HepG2 (cell line): ENCODE measurements around the gene LHFPL6. TPM values are rescaled to one million over a fixed set of nuclear protein-coding genes. Genes with fewer than 3 reads are reported as not detected.

ENCODE experiments used
- ATAC-seq: fragments of 200-7000 bp; cut with Tn5 transposase; 3 replicates; pipeline ENCODE4 v1.9.1; 2020; ENCODE audit warnings: mild to moderate bottlenecking, moderate library complexity
- BruUV-seq: library from RNA; stranded (reverse); fragments of 400-500 nt; replicated peaks from 2 replicates; lab custom pipeline; 2021; lab: Mats Ljungman, UMichigan
- CTCF ChIA-PET: fragments of 300-600 bp; formaldehyde crosslinking; extraction: SDS; loops from one replicate; lab custom pipeline; 2021; ENCODE audit warnings: low total read pairs, inconsistent platforms, low intra/inter-chr PET ratio; lab: Yijun Ruan, JAX
- POLR2A ChIA-PET: fragments of 350-600 bp; sonication (Branson Sonifier 250); formaldehyde crosslinking; loops from one replicate; lab custom pipeline; 2020; ENCODE audit warnings: antibody characterized with exemption, inconsistent platforms; lab: Yijun Ruan, JAX
- DNase-seq: peaks from one replicate; pipeline ENCODE4 v3.0.0-alpha.2; 2015; ENCODE audit warnings: low spot score
- FAIRE-seq: peaks from 3 replicates; lab custom pipeline; 2011; peaks lifted over from hg19 to GRCh38; lab: Jason Lieb, UNC
- H2AFZ ChIP-seq: one replicate; pipeline ENCODE4 v1.6.1; 2011; ENCODE audit warnings: low read length, inconsistent platforms
- H3K27ac ChIP-seq: fragments of 300-600 bp; 3 replicates; pipeline ENCODE4 v1.8.0; 2011; ENCODE audit warnings: mixed run types, mild to moderate bottlenecking, mixed read lengths, low read length, inconsistent platforms; ENCODE audit not compliant: insufficient read depth; ENCODE audit errors: extremely low read length
- H3K27me3 ChIP-seq, 2 experiments: fragments of 200-600 bp in 1 of 2; 2 replicates in 1 of 2; 3 replicates in 1 of 2; pipeline versions ENCODE4 v1.6.0 to v1.8.0; 2011; ENCODE audit warnings: low read length in 2 of 2, mild to moderate bottlenecking in 2 of 2, moderate library complexity in 2 of 2, inconsistent platforms in 1 of 2; ENCODE audit not compliant: insufficient read depth in 2 of 2, control insufficient read depth in 1 of 2
- H3K36me3 ChIP-seq, 2 experiments: fragments of 200-600 bp in 1 of 2; replicated peaks in 1 of 2; 2 replicates in 1 of 2; 3 replicates in 1 of 2; pipeline versions ENCODE4 v1.5.1 to v1.8.0; 2011; ENCODE audit warnings: low read length in 2 of 2, inconsistent platforms in 1 of 2; ENCODE audit not compliant: insufficient read depth in 2 of 2, control insufficient read depth in 1 of 2
- H3K4me1 ChIP-seq: 2 replicates; pipeline ENCODE4 v1.5.1; 2012; ENCODE audit warnings: low read length, inconsistent platforms; ENCODE audit not compliant: insufficient read depth
- H3K4me2 ChIP-seq: 2 replicates; pipeline ENCODE4 v1.6.0; 2011; ENCODE audit warnings: low read depth, low read length, inconsistent platforms
- H3K4me3 ChIP-seq, 3 experiments: fragments of 200-600 bp in 1 of 3; sonication (generic), shearing (Covaris generic) in 1 of 3; replicated peaks in 1 of 3; 2 replicates each; pipeline ENCODE4 v1.5.1; 2011 to 2016; ENCODE audit warnings: low read length in 3 of 3, inconsistent platforms in 2 of 3, low read depth in 2 of 3, mild to moderate bottlenecking in 2 of 3, control low read depth in 1 of 3, mixed read lengths in 1 of 3; ENCODE audit not compliant: insufficient read depth in 1 of 3
- H3K79me2 ChIP-seq: one replicate; pipeline ENCODE4 v1.6.1; 2011; ENCODE audit warnings: low read length, inconsistent platforms; ENCODE audit not compliant: insufficient read depth
- H3K9ac ChIP-seq: 2 replicates; pipeline ENCODE4 v1.6.0; 2011; ENCODE audit warnings: mild to moderate bottlenecking, low read depth, low read length, inconsistent platforms; ENCODE audit not compliant: insufficient read depth
- H3K9me3 ChIP-seq: 2 replicates; pipeline ENCODE4 v1.5.1; 2012; ENCODE audit warnings: mild to moderate bottlenecking, low read length
- H4K20me1 ChIP-seq: 2 replicates; pipeline ENCODE4 v1.6.0; 2011; ENCODE audit warnings: inconsistent platforms, mild to moderate bottlenecking, low read length, moderate library complexity; ENCODE audit not compliant: insufficient read depth
- ARID2 ChIP-seq: sonication (generic); formaldehyde crosslinking; IDR thresholded peaks from 2 replicates; pipeline ENCODE4 v1.8.1; 2022; ENCODE audit warnings: mild to moderate bottlenecking, missing genetic modification reagents, borderline replicate concordance
- CENPT ChIP-seq: sonication (generic); formaldehyde crosslinking; IDR thresholded peaks from 2 replicates; pipeline ENCODE4 v1.8.0; 2022; ENCODE audit warnings: low read depth, mild to moderate bottlenecking, moderate library complexity, missing genetic modification reagents
- DPF2 ChIP-seq: sonication (generic); formaldehyde crosslinking; IDR thresholded peaks from 2 replicates; pipeline ENCODE4 v1.4.0; 2020; ENCODE audit warnings: mild to moderate bottlenecking, low read depth, missing genetic modification reagents, borderline replicate concordance
- FOSL1 ChIP-seq: sonication (generic); formaldehyde crosslinking; IDR thresholded peaks from 2 replicates; pipeline ENCODE4 v1.9.0; 2021; ENCODE audit warnings: missing genetic modification reagents, borderline replicate concordance
- GZF1 ChIP-seq: sonication (generic); formaldehyde crosslinking; IDR thresholded peaks from 2 replicates; pipeline ENCODE4 v1.5.1; 2020; ENCODE audit warnings: mild to moderate bottlenecking, missing genetic modification reagents
- JARID2 ChIP-seq: sonication (generic); formaldehyde crosslinking; IDR thresholded peaks from 2 replicates; pipeline ENCODE4 v1.8.1; 2023; ENCODE audit warnings: missing genetic modification reagents, inconsistent platforms; ENCODE audit not compliant: insufficient replicate concordance
- POLR2AphosphoS2 ChIP-seq: IDR thresholded peaks from 2 replicates; pipeline ENCODE4 v1.6.1; 2011; ENCODE audit warnings: low read depth, low read length, improper control_type of control experiment
- RBFOX2 ChIP-seq: fragments of 200-400 bp; formaldehyde crosslinking; IDR thresholded peaks from 2 replicates; pipeline ENCODE4 v1.6.1; 2017; ENCODE audit warnings: low read depth, mild to moderate bottlenecking, low read length
- TCF7L2 ChIP-seq: IDR thresholded peaks from 2 replicates; pipeline ENCODE4 v1.6.1; 2011; ENCODE audit warnings: mild to moderate bottlenecking, low read depth, low read length, moderate library complexity
- ZNF83 ChIP-seq: sonication (generic); formaldehyde crosslinking; IDR thresholded peaks from 2 replicates; pipeline ENCODE4 v1.4.0; 2020; ENCODE audit warnings: missing genetic modification reagents, mild to moderate bottlenecking, borderline replicate concordance
- ZSCAN25 ChIP-seq: sonication (generic); formaldehyde crosslinking; IDR thresholded peaks from 2 replicates; pipeline ENCODE4 v1.8.0; 2022; ENCODE audit warnings: mild to moderate bottlenecking, missing genetic modification reagents
- whole genome bisulfite sequencing: methylation state at CpG from one replicate; pipeline ENCODE4 v1.1.6; 2017; ENCODE audit warnings: low lambda C conversion rate; 5-methylcytosine and 5-hydroxymethylcytosine counted together
- in situ Hi-C: cut with HindIII; loops from 2 replicates; pipeline ENCODE4 v1.10.0; 2017; ENCODE audit warnings: low pct_unique_long_range_greater_than_20kb; ENCODE audit not compliant: extremely low pct_ligation_motif_present
- intact Hi-C: fragments of 100-400 bp; cut with micrococcal nuclease; formaldehyde crosslinking; loops from one replicate; pipeline ENCODE4 v1.10.0; 2022; ENCODE audit not compliant: unreplicated experiment
- polyA plus RNA-seq, 8 experiments: library from polyadenylated mRNA; depleted of rRNA in 3 of 8; stranded (reverse) in 7 of 8; unstranded in 1 of 8; fragments of >200 nt; fragmentation: Illumina TruSeq in 4 of 8; extraction: Trizol in 4 of 8; gene quantifications; 2 replicates each; pipeline versions ENCODE4 v1.2.1 to v1.2.3, GENCODE V29; 2011 to 2016; ENCODE audit warnings: low read depth in 4 of 8, missing spikeins in 1 of 8, mixed read lengths in 1 of 8; ENCODE audit not compliant: insufficient read depth in 1 of 8
- total RNA-seq, 5 experiments: library from RNA; depleted of rRNA; stranded (reverse); fragments of >200 nt; fragmentation: Illumina TruSeq; extraction: Trizol; gene quantifications; 2 replicates each; pipeline ENCODE4 v1.2.3, GENCODE V29; 2016; ENCODE audit warnings: low read depth in 1 of 5

LHFPL6 gene
- total and polyA plus RNA-seq, 2 of the 13 experiments (the other 11 are each of a cell fraction or from before 2014, with no cell fraction given): not detected

DNA sequence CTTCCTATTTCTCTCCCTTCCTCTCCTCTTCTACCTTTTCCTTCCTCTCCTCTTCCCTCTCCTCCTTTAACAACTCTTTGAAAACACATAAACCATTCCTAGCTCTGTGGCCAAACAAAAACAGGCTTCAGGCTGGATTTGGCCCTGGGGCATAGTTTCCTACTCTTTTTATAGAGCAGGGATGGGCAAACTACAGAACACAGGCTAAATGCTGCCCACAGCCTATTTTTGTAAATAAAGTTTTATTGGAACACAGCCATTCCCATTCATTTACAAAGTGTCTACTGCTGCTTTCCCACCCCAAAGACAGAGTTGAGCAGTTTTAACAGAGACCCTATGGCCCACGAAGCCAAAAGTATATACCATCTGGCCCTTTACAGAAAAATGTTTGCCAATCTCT lies 35.4 kb downstream of the LHFPL6 start:
- no peak overlapping the region for H2AFZ ChIP-seq
- TF ChIP-seq JARID2 (CRISPR knock-in tag) (no peak), ZNF83 (CRISPR knock-in tag) (no peak), ZSCAN25 (CRISPR knock-in tag) (no peak)
- no peak overlapping the region for H3K9ac ChIP-seq
- in situ Hi-C loops: no loop called here
- H3K9me3 ChIP-seq: no peaks in the 10 kb centered on the region
- no peak for ATAC-seq
- no peak for FAIRE-seq
- H3K27ac ChIP-seq: no peak overlapping the region
- no peaks in the 10 kb centered on the region for H3K79me2 ChIP-seq
- 0% methylated on average over 1 of the region's 1 CpG for WGBS
- H3K4me3 ChIP-seq: no peak overlapping the region
- ChIA-PET CTCF (no interaction called here), POLR2A (no interaction called here)
- no TSS peak for BruUV-seq
- intact Hi-C loops: no loop called here
- no peak overlapping the region for H3K4me2 ChIP-seq
- H3K4me1 ChIP-seq: no peaks in the 10 kb centered on the region
- DNase-seq: no peak
- H3K27me3 ChIP-seq: no peaks in the 10 kb centered on the region
- no peaks in the 10 kb centered on the region for H4K20me1 ChIP-seq
- H3K36me3 ChIP-seq: no peaks in the 10 kb centered on the region

DNA sequence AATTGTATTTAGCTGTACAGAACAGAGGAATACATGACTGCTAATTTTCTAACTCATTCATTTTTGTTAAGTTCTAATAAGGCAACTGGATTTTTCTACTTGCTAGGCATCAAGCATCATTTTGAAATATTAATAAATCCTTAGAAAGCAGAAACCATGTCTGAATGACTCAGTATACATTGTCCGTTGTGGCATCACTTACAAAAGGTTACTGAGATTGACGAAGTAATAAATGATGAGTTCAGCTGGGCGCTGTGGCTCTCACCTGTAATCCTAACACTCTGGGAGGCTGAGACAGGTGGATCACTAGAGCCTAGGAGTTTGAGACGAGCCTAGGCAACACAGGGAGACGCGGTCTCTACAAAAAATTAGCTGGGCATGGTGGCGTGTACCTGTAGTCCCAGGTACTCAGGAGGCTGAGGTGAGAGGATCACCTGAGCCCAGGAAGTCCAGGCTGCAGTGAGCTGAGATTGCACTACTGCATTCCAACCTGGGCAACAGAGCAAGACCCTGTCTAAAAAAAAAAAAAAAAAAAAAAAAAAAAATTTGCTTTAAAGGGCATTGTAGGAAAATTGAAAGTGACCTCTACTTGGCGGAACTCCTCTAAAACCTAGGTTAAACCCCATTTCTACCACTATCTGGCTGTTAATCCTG lies 36.6 kb downstream of the LHFPL6 start:
- Histone ChIP-seq H3K27ac (no peak overlapping the region), H3K4me1 (no peaks in the 10 kb centered on the region), H3K4me2 (no peak overlapping the region), H3K9me3 (no peaks in the 10 kb centered on the region), H3K79me2 (no peaks in the 10 kb centered on the region), H2AFZ (no peak overlapping the region), H3K36me3 (no peaks in the 10 kb centered on the region), H3K4me3 (no peak overlapping the region), H3K27me3 (no peaks in the 10 kb centered on the region), H3K9ac (no peak overlapping the region), H4K20me1 (no peaks in the 10 kb centered on the region)
- ATAC-seq: no peak
- ChIA-PET CTCF (no interaction called here), POLR2A (no interaction called here)
- TF ChIP-seq FOSL1 (CRISPR knock-in tag) (no peak), DPF2 (no peak), CENPT (no peak), RBFOX2 (no peak), TCF7L2 (no peak), ARID2 (CRISPR knock-in tag) (no peak), GZF1 (CRISPR knock-in tag) (no peak), POLR2AphosphoS2 (no peak)
- in situ Hi-C loops: no loop called here
- intact Hi-C loops: no loop called here
- no TSS peak for BruUV-seq
- no peak for DNase-seq
- FAIRE-seq: no peak
- 28% methylated on average over 8 of the region's 8 CpGs for WGBS
